GM12878 (cell line): ENCODE data around the gene TPM4. TPM values are rescaled to one million over a fixed set of nuclear protein-coding genes. Genes with fewer than 3 reads are reported as not detected.
"Not testable (repeated sequence)": the region's sequence is repeated elsewhere in the genome, so short reads cannot be mapped to it uniquely, and the experiment has no call there.

ENCODE experiments used
- ATAC-seq: fragments of 200-7000 bp; cut with Tn5 transposase; 3 replicates; pipeline ENCODE4 v1.9.1; 2020; ENCODE audit warnings: mild to moderate bottlenecking, moderate library complexity
- BruUV-seq: library from RNA; stranded (reverse); fragments of 400-500 nt; replicated peaks from 2 replicates; lab custom pipeline; 2021; lab: Mats Ljungman, UMichigan
- CTCF ChIA-PET: fragments of 300-600 bp; sonication (Branson Sonifier 250); formaldehyde crosslinking; extraction: SDS; loops from one replicate; lab custom pipeline; 2021; ENCODE audit warnings: inconsistent platforms; lab: Yijun Ruan, JAX
- POLR2A ChIA-PET: fragments of 350-600 bp; formaldehyde crosslinking; extraction: SDS; loops from one replicate; lab custom pipeline; 2021; ENCODE audit warnings: inconsistent platforms; lab: Charles Lee
- RAD21 ChIA-PET: fragments of 300-600 bp; sonication (Branson Sonifier 250); formaldehyde crosslinking; loops from one replicate; lab custom pipeline; 2023; ENCODE audit warnings: antibody characterized with exemption; ENCODE audit not compliant: unreplicated experiment; lab: Charles Lee
- SMC1A ChIA-PET: fragments of 300-600 bp; sonication (Branson Sonifier 250); formaldehyde crosslinking; loops from one replicate; lab custom pipeline; 2023; ENCODE audit not compliant: unreplicated experiment, uncharacterized antibody; lab: Charles Lee
- DNase-seq: peaks from one replicate; pipeline ENCODE4 v3.0.0-alpha.2; 2011; ENCODE audit warnings: low read depth, low spot score
- FAIRE-seq: peaks from 3 replicates; lab custom pipeline; 2011; peaks lifted over from hg19 to GRCh38; lab: Jason Lieb, UNC
- H2AFZ ChIP-seq: 2 replicates; pipeline ENCODE4 v1.6.0; 2011; ENCODE audit warnings: low read depth, low read length, control low read depth; ENCODE audit not compliant: control insufficient read depth
- H3K27ac ChIP-seq: 2 replicates; pipeline ENCODE4 v1.5.1; 2011; ENCODE audit warnings: control low read depth; ENCODE audit not compliant: control insufficient read depth, insufficient read depth
- H3K27me3 ChIP-seq, 2 experiments: replicated peaks in 1 of 2; 2 replicates each; pipeline versions ENCODE4 v1.6.0 to v1.6.1; 2011; ENCODE audit warnings: low read length in 1 of 2; ENCODE audit not compliant: control insufficient read depth in 2 of 2, insufficient read depth in 2 of 2
- H3K36me3 ChIP-seq, 2 experiments: 2 replicates each; pipeline ENCODE4 v1.5.1; 2011; ENCODE audit warnings: low read length in 1 of 2; ENCODE audit not compliant: control insufficient read depth in 2 of 2, insufficient read depth in 2 of 2
- H3K4me1 ChIP-seq: 2 replicates; pipeline ENCODE4 v1.6.1; 2011; ENCODE audit warnings: mild to moderate bottlenecking, low read length, moderate library complexity, mixed read lengths; ENCODE audit not compliant: control insufficient read depth, insufficient read depth
- H3K4me2 ChIP-seq: 2 replicates; pipeline ENCODE4 v1.6.0; 2011; ENCODE audit warnings: control low read depth; ENCODE audit not compliant: control insufficient read depth, insufficient read depth
- H3K4me3 ChIP-seq: fragments of 200-600 bp; sonication (generic); 2 replicates; pipeline ENCODE4 v1.5.1; 2016
- H3K79me2 ChIP-seq: 2 replicates; pipeline ENCODE4 v1.6.0; 2011; ENCODE audit warnings: low read length; ENCODE audit not compliant: control insufficient read depth, insufficient read depth
- H3K9ac ChIP-seq: 2 replicates; pipeline ENCODE4 v1.8.0; 2011; ENCODE audit warnings: low read length, control low read depth, mixed read lengths; ENCODE audit not compliant: control insufficient read depth, insufficient read depth
- H3K9me3 ChIP-seq: replicated peaks from 3 replicates; pipeline ENCODE4 v1.5.1; 2011; ENCODE audit warnings: mild to moderate bottlenecking, low read length; ENCODE audit not compliant: control insufficient read depth, insufficient read depth
- H4K20me1 ChIP-seq: 2 replicates; pipeline ENCODE4 v1.6.0; 2011; ENCODE audit not compliant: control insufficient read depth, insufficient read depth
- DPF2 ChIP-seq: fragments of 450-650 bp; IDR thresholded peaks from 2 replicates; pipeline ENCODE4 v1.6.1; 2017; ENCODE audit warnings: mild to moderate bottlenecking
- TCF7 ChIP-seq: IDR thresholded peaks from 2 replicates; pipeline ENCODE4 v1.6.1; 2014; ENCODE audit warnings: antibody characterized with exemption, borderline replicate concordance
- WGBS: methylation state at CpG from one replicate; pipeline ENCODE4 v1.1.6; 2016; ENCODE audit warnings: low lambda C conversion rate; ENCODE audit not compliant: insufficient replicate concordance, insufficient coverage; ENCODE audit errors: missing lambda C conversion rate; 5-methylcytosine and 5-hydroxymethylcytosine counted together
- in situ Hi-C: fragments of 300-500 bp; cut with MboI; formaldehyde crosslinking; loops from 9 replicates; pipeline ENCODE4 v1.14.3; 2018; ENCODE audit warnings: mixed read lengths
- intact Hi-C: fragments of 100-400 bp; cut with micrococcal nuclease; formaldehyde crosslinking; loops from one replicate; pipeline ENCODE4 v1.14.2; 2022; ENCODE audit not compliant: unreplicated experiment
- polyA plus RNA-seq, 11 experiments: library from polyadenylated mRNA; depleted of rRNA in 4 of 11; unstranded in 6 of 11; stranded (reverse) in 5 of 11; fragments of >200 nt; fragmentation: Nextera tagmentation in 4 of 11; fragmentation: Illumina TruSeq in 1 of 11; extraction: Ambion mirVana in 4 of 11; extraction: Trizol in 1 of 11; gene quantifications; 1 replicate in 1 of 11; 2 replicates in 10 of 11; pipeline versions ENCODE4 v1.2.1 to v1.2.3, GENCODE V29; 2011 to 2016; ENCODE audit warnings: inconsistent platforms in 2 of 11, missing spikeins in 2 of 11, low read depth in 1 of 11
- total RNA-seq, 4 experiments: library from RNA; depleted of rRNA in 3 of 4; stranded (reverse); fragments of >200 nt in 3 of 4; fragmentation: Illumina TruSeq in 1 of 4; extraction: Trizol in 1 of 4; gene quantifications; 2 replicates each; pipeline versions ENCODE4 v1.2.1 to v1.2.3, GENCODE V29; 2013 to 2021
- TF ChIP-seq, protein P1 (sequence below): fragments of 450-650 bp; IDR thresholded peaks from 2 replicates; pipeline ENCODE4 v1.6.1; 2017; ENCODE audit warnings: mild to moderate bottlenecking, moderate library complexity
- TF ChIP-seq, protein P2 (sequence below): IDR thresholded peaks from 2 replicates; pipeline ENCODE4 v1.6.1; 2011; ENCODE audit warnings: borderline replicate concordance, low read depth, mild to moderate bottlenecking, moderate library complexity, low read length; ENCODE audit not compliant: insufficient read depth, poor library complexity, severe bottlenecking

The TPM4 gene
- total and polyA plus RNA-seq, 10 of the 15 experiments (the other 5 are each of a cell fraction or from before 2014, with no cell fraction given) = 183 to 620 (median 407) TPM

DNA sequence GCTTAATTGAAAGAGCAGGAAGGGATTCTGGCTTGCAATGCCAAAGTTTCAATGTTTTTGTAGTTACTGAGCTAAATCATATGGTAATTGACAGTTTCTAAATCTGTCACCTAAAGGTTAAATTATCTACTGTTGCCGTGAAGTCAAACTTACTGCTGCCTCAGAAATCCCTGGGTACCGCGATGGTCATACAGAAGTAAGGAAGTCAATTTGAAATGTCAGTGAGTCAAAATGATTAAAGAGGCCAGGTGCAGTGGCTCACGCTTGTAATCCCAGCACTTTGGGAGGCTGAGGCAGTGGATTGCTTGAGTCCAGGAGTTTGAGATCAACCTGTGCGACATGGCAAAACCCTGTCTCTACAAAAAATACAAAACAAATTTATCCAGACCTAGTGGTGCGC lies 48.8 kb upstream of the TPM4 start (continued):
- TF ChIP-seq, protein P1, sequence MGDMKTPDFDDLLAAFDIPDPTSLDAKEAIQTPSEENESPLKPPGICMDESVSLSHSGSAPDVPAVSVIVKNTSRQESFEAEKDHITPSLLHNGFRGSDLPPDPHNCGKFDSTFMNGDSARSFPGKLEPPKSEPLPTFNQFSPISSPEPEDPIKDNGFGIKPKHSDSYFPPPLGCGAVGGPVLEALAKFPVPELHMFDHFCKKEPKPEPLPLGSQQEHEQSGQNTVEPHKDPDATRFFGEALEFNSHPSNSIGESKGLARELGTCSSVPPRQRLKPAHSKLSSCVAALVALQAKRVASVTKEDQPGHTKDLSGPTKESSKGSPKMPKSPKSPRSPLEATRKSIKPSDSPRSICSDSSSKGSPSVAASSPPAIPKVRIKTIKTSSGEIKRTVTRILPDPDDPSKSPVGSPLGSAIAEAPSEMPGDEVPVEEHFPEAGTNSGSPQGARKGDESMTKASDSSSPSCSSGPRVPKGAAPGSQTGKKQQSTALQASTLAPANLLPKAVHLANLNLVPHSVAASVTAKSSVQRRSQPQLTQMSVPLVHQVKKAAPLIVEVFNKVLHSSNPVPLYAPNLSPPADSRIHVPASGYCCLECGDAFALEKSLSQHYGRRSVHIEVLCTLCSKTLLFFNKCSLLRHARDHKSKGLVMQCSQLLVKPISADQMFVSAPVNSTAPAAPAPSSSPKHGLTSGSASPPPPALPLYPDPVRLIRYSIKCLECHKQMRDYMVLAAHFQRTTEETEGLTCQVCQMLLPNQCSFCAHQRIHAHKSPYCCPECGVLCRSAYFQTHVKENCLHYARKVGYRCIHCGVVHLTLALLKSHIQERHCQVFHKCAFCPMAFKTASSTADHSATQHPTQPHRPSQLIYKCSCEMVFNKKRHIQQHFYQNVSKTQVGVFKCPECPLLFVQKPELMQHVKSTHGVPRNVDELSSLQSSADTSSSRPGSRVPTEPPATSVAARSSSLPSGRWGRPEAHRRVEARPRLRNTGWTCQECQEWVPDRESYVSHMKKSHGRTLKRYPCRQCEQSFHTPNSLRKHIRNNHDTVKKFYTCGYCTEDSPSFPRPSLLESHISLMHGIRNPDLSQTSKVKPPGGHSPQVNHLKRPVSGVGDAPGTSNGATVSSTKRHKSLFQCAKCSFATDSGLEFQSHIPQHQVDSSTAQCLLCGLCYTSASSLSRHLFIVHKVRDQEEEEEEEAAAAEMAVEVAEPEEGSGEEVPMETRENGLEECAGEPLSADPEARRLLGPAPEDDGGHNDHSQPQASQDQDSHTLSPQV = no peak
- TF ChIP-seq DPF2 = no peak
- no peak for TF ChIP-seq TCF7
- TF ChIP-seq, protein P2, sequence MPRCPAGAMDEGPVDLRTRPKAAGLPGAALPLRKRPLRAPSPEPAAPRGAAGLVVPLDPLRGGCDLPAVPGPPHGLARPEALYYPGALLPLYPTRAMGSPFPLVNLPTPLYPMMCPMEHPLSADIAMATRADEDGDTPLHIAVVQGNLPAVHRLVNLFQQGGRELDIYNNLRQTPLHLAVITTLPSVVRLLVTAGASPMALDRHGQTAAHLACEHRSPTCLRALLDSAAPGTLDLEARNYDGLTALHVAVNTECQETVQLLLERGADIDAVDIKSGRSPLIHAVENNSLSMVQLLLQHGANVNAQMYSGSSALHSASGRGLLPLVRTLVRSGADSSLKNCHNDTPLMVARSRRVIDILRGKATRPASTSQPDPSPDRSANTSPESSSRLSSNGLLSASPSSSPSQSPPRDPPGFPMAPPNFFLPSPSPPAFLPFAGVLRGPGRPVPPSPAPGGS = no peak

DNA sequence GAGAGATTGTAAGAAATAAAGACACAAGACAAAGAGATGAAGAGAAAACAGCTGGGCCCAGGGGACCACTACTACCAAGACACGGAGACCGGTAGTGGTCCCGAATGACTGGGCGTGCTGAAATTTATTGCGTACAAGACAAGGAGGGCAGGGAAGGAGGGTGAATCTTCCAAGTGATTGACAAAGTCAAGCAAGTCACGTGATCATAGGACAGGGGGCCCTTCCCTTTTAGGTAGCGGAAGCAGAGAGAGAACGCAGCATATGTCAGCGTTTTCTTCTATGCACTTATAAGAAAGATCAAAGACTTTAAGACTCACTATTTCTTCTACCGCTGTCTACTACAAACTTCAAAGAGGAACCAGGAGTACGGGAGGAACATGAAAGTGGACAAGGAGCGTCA lies 46.1 kb upstream of the TPM4 start:
- POLR2A ChIA-PET, BruUV-seq, ATAC-seq, FAIRE-seq, in situ Hi-C loops, intact Hi-C loops, H3K4me1 ChIP-seq, DNase-seq, SMC1A ChIA-PET, H3K27me3 ChIP-seq, RAD21 ChIA-PET, CTCF ChIA-PET, H3K4me2 ChIP-seq, H3K27ac ChIP-seq, H4K20me1 ChIP-seq, H3K36me3 ChIP-seq, H3K9me3 ChIP-seq, H3K9ac ChIP-seq, H2AFZ ChIP-seq, H3K79me2 ChIP-seq, H3K4me3 ChIP-seq: not testable (repeated sequence)
- WGBS = 74% methylated on average over 12 of the region's 12 CpGs
